IMR-90 (cell line): ENCODE data around the gene MUC5AC.

ENCODE experiments used
- CTCF ChIP-seq: conservative IDR thresholded peaks from 2 replicates; pipeline ENCODE4 v1.5.1; 2012; ENCODE audit warnings: mild to moderate bottlenecking, low read depth, low read length, improper control_type of control experiment
- MAFK ChIP-seq: IDR thresholded peaks from 2 replicates; pipeline ENCODE4 v1.6.1; 2012; ENCODE audit warnings: low read depth, low read length, improper control_type of control experiment
- MAZ ChIP-seq: IDR thresholded peaks from 2 replicates; pipeline ENCODE4 v1.6.1; 2012; ENCODE audit warnings: low read depth, mild to moderate bottlenecking, low read length, improper control_type of control experiment, moderate library complexity, borderline replicate concordance
- MXI1 ChIP-seq: IDR thresholded peaks from 2 replicates; pipeline ENCODE4 v1.6.1; 2012; ENCODE audit warnings: low read depth, mild to moderate bottlenecking, low read length, moderate library complexity, borderline replicate concordance
- NFE2L2 ChIP-seq: fragments of 150-350 bp; IDR thresholded peaks from 2 replicates; pipeline ENCODE4 v1.6.1; 2016; ENCODE audit warnings: low read depth, mild to moderate bottlenecking, low read length
- POLR2A ChIP-seq: IDR thresholded peaks from 2 replicates; pipeline ENCODE4 v1.6.1; 2012; ENCODE audit warnings: mild to moderate bottlenecking, low read depth, low read length
- RAD21 ChIP-seq: IDR thresholded peaks from 2 replicates; pipeline ENCODE4 v1.6.1; 2012; ENCODE audit warnings: low read length, improper control_type of control experiment
- RCOR1 ChIP-seq: IDR thresholded peaks from 2 replicates; pipeline ENCODE4 v1.6.1; 2012; ENCODE audit warnings: mild to moderate bottlenecking, low read length, improper control_type of control experiment; ENCODE audit not compliant: insufficient replicate concordance
- USF2 ChIP-seq: fragments of 150-350 bp; IDR thresholded peaks from 2 replicates; pipeline ENCODE4 v1.6.1; 2017; ENCODE audit warnings: mild to moderate bottlenecking, antibody characterized with exemption, low read length, low read depth

- TF ChIP-seq CTCF (no peak), USF2 (no peak), MXI1 (no peak), MAZ (no peak), MAFK (no peak), RCOR1 (no peak), POLR2A (no peak), NFE2L2 (no peak), RAD21 (no peak)
These were observed 4.4 kb upstream of the MUC5AC start for GRCh38 chr11:1153105-1153950.
